PC-3 (cell line): ENCODE results near the gene TRABD2B. TPM values are rescaled to one million over a fixed set of nuclear protein-coding genes. Genes with fewer than 3 reads are reported as not detected.

Experiments used
- ATAC-seq: fragments of 200-7000 bp; cut with Tn5 transposase; 2 replicates; pipeline ENCODE4 v1.9.1; 2020; ENCODE audit warnings: mild to moderate bottlenecking, moderate library complexity
- BruUV-seq: library from RNA; stranded (reverse); fragments of 400-500 nt; replicated peaks from 2 replicates; lab custom pipeline; 2021; lab: Mats Ljungman, UMichigan
- CTCF ChIA-PET: fragments of 300-600 bp; sonication (Branson Sonifier 250); formaldehyde crosslinking; loops from one replicate; lab custom pipeline; 2022; ENCODE audit warnings: antibody characterized with exemption; lab: Charles Lee
- POLR2A ChIA-PET: fragments of 300-600 bp; sonication (Branson Sonifier 250); formaldehyde crosslinking; loops from one replicate; lab custom pipeline; 2022; ENCODE audit warnings: antibody characterized with exemption; ENCODE audit not compliant: unreplicated experiment; lab: Charles Lee
- DNase-seq: peaks from one replicate; pipeline ENCODE4 v3.0.0-alpha.2; 2015
- H2AFZ ChIP-seq: fragments of 300-600 bp; sonication (generic); 2 replicates; pipeline ENCODE4 v1.6.0; 2016; ENCODE audit warnings: antibody characterized with exemption, low read length
- H3F3A ChIP-seq: fragments of 300-600 bp; sonication (generic); one replicate; pipeline ENCODE4 v1.6.0; 2017; ENCODE audit warnings: antibody characterized with exemption, low read length, control low read depth, mild to moderate bottlenecking; ENCODE audit not compliant: unreplicated experiment
- H3K27ac ChIP-seq: fragments of 300-600 bp; sonication (generic); 2 replicates; pipeline ENCODE4 v1.5.1; 2016; ENCODE audit warnings: mild to moderate bottlenecking, low read length
- H3K27me3 ChIP-seq: fragments of 300-600 bp; sonication (generic); 2 replicates; pipeline ENCODE4 v1.6.1; 2016; ENCODE audit warnings: low read length, mixed read lengths
- H3K36me3 ChIP-seq: fragments of 300-600 bp; sonication (generic); 2 replicates; pipeline ENCODE4 v1.6.1; 2016; ENCODE audit warnings: low read depth, mixed run types, low read length, mixed read lengths
- H3K4me1 ChIP-seq: fragments of 300-600 bp; sonication (generic); 2 replicates; pipeline ENCODE4 v1.5.1; 2016; ENCODE audit warnings: low read length; ENCODE audit not compliant: insufficient read depth
- H3K4me2 ChIP-seq: fragments of 300-600 bp; sonication (generic); 2 replicates; pipeline ENCODE4 v1.6.0; 2016; ENCODE audit warnings: low read length
- H3K4me3 ChIP-seq: fragments of 300-600 bp; sonication (generic); 2 replicates; pipeline ENCODE4 v1.5.1; 2016; ENCODE audit warnings: mild to moderate bottlenecking, low read length, mixed read lengths
- H3K79me2 ChIP-seq: fragments of 300-600 bp; sonication (generic); 2 replicates; pipeline ENCODE4 v1.6.1; 2017; ENCODE audit warnings: low read length, mixed read lengths
- H3K9ac ChIP-seq: fragments of 300-600 bp; sonication (generic); 2 replicates; pipeline ENCODE4 v1.6.0; 2016; ENCODE audit warnings: mild to moderate bottlenecking, low read length
- H3K9me2 ChIP-seq: fragments of 300-600 bp; sonication (generic); replicated peaks from 2 replicates; pipeline ENCODE4 v1.6.1; 2016; ENCODE audit warnings: mixed run types, low read length, mixed read lengths
- H3K9me3 ChIP-seq: fragments of 300-600 bp; sonication (generic); 2 replicates; pipeline ENCODE4 v1.6.1; 2016; ENCODE audit warnings: low read length, mixed read lengths
- H4K20me1 ChIP-seq: fragments of 300-600 bp; sonication (generic); 2 replicates; pipeline ENCODE4 v1.6.1; 2016; ENCODE audit warnings: low read length, mixed read lengths
- CTCF ChIP-seq: fragments of 300-600 bp; sonication (generic); conservative IDR thresholded peaks from 2 replicates; pipeline ENCODE4 v1.5.1; 2017; ENCODE audit warnings: antibody characterized with exemption, low read depth, mild to moderate bottlenecking, low read length
- EZH2 ChIP-seq: fragments of 300-600 bp; sonication (generic); IDR thresholded peaks from one replicate; pipeline ENCODE4 v1.6.1; 2017; ENCODE audit warnings: antibody characterized with exemption, mild to moderate bottlenecking, low read length; ENCODE audit not compliant: unreplicated experiment
- EZH2phosphoT487 ChIP-seq: fragments of 300-600 bp; sonication (generic); IDR thresholded peaks from 2 replicates; pipeline ENCODE4 v1.6.1; 2018; ENCODE audit warnings: mild to moderate bottlenecking, antibody characterized with exemption, low read length, borderline replicate concordance
- intact Hi-C: fragments of 100-400 bp; cut with micrococcal nuclease; formaldehyde crosslinking; loops from 2 replicates; pipeline ENCODE4 v1.9.0; 2023
- total RNA-seq: library from RNA; depleted of rRNA; stranded (reverse); fragments of >200 nt; gene quantifications from 2 replicates; pipeline ENCODE4 v1.2.3, GENCODE V29; 2014

TRABD2B gene
- total RNA-seq, 1 experiment from 2014 or later: 0.44 TPM

- DNase-seq: no peak
- Histone ChIP-seq H3K4me2 (no peak overlapping the region), H4K20me1 (no peaks in the 10 kb centered on the region), H3K9me3 (no peaks in the 10 kb centered on the region), H3K27me3 (no peaks in the 10 kb centered on the region), H3K9me2 (no peaks in the 10 kb centered on the region), H3K4me1 (peaks cover 25% of the 10 kb centered on the region), H3K27ac (no peak overlapping the region), H3F3A (no peaks in the 10 kb centered on the region), H2AFZ (no peak overlapping the region), H3K4me3 (no peak overlapping the region), H3K36me3 (no peaks in the 10 kb centered on the region), H3K79me2 (no peaks in the 10 kb centered on the region), H3K9ac (no peak overlapping the region)
- no peak for ATAC-seq
- CTCF ChIA-PET: no interaction called here
- POLR2A ChIA-PET: no interaction called here
- TF ChIP-seq EZH2phosphoT487 (no peak), EZH2 (no peak), CTCF (no peak)
- no TSS peak for BruUV-seq
- intact Hi-C loops: no loop called here
These were observed 93.5 kb downstream of the TRABD2B start for GRCh38 chr1:47903723-47904122.

- Histone ChIP-seq H3K27ac (no peak overlapping the region), H3K9ac (no peak overlapping the region), H3K27me3 (no peaks in the 10 kb centered on the region), H3F3A (no peaks in the 10 kb centered on the region), H3K9me2 (no peaks in the 10 kb centered on the region), H2AFZ (no peak overlapping the region), H3K36me3 (no peaks in the 10 kb centered on the region), H4K20me1 (no peaks in the 10 kb centered on the region), H3K9me3 (no peaks in the 10 kb centered on the region), H3K79me2 (no peaks in the 10 kb centered on the region), H3K4me1 (peaks cover 17% of the 10 kb centered on the region), H3K4me3 (no peak overlapping the region), H3K4me2 (no peak overlapping the region)
- intact Hi-C loops: no loop called here
- TF ChIP-seq EZH2phosphoT487 (no peak), CTCF (no peak), EZH2 (no peak)
- DNase-seq: no peak
- no TSS peak for BruUV-seq
- ChIA-PET CTCF (no interaction called here), POLR2A (no interaction called here)
- no peak for ATAC-seq
These were observed 96.1 kb downstream of the TRABD2B start for GRCh38 chr1:47901001-47901575.

GRCh38 chr1:47898133-47898845 lies 98.9 kb downstream of the TRABD2B start:
- peaks cover 31% of the 10 kb centered on the region for H3K4me1 ChIP-seq

More at GRCh38 chr1:47898133-47898845, 98.9 kb downstream of the TRABD2B start:
- intact Hi-C loops: loop anchor here (10.0 kb wide), 1 partner anchor 97 kb away; the partner anchor contains the start of gene TRABD2B
- Histone ChIP-seq H3K27ac (no peak overlapping the region), H3K9me2 (no peaks in the 10 kb centered on the region), H3K9ac (no peak overlapping the region), H3K36me3 (no peaks in the 10 kb centered on the region), H2AFZ (no peak overlapping the region), H4K20me1 (no peaks in the 10 kb centered on the region), H3K27me3 (no peaks in the 10 kb centered on the region), H3K9me3 (no peaks in the 10 kb centered on the region), H3K4me2 (no peak overlapping the region), H3K4me3 (no peak overlapping the region), H3F3A (no peaks in the 10 kb centered on the region), H3K79me2 (no peaks in the 10 kb centered on the region)
- no TSS peak for BruUV-seq
- no peak for ATAC-seq
- CTCF ChIA-PET: no interaction called here
- TF ChIP-seq EZH2phosphoT487: no peak
- TF ChIP-seq EZH2: no peak
- no peak for TF ChIP-seq CTCF
- POLR2A ChIA-PET: no interaction called here
- DNase-seq: no peak
